HepG2 (cell line): ENCODE data around the gene IFIT5.

Source experiments
- CTCF ChIP-seq: sonication (generic); formaldehyde crosslinking; IDR thresholded peaks from 2 replicates; pipeline ENCODE4 v1.5.0; 2020; ENCODE audit warnings: mild to moderate bottlenecking, missing genetic modification reagents, moderate library complexity
- DNMT1 ChIP-seq: sonication (generic); formaldehyde crosslinking; IDR thresholded peaks from 2 replicates; pipeline ENCODE4 v1.5.1; 2020; ENCODE audit warnings: mild to moderate bottlenecking, missing genetic modification reagents
- EZH2 ChIP-seq: conservative IDR thresholded peaks from 2 replicates; pipeline ENCODE4 v1.6.1; 2012; ENCODE audit warnings: mild to moderate bottlenecking, low read depth, low read length, moderate library complexity
- POLR2A ChIP-seq, 2 experiments: IDR thresholded peaks; 2 replicates each; pipeline ENCODE4 v1.6.1; 2011; ENCODE audit warnings: low read depth in 2 of 2, low read length in 2 of 2, mild to moderate bottlenecking in 1 of 2, moderate library complexity in 1 of 2; ENCODE audit not compliant: insufficient read depth in 1 of 2
- RBFOX2 ChIP-seq: fragments of 200-400 bp; formaldehyde crosslinking; IDR thresholded peaks from 2 replicates; pipeline ENCODE4 v1.6.1; 2017; ENCODE audit warnings: low read depth, mild to moderate bottlenecking, low read length
- SMARCE1 ChIP-seq: fragments of 450-650 bp; IDR thresholded peaks from 2 replicates; pipeline ENCODE4 v1.6.1; 2017; ENCODE audit warnings: borderline replicate concordance
- TBX2 ChIP-seq: sonication (generic); formaldehyde crosslinking; IDR thresholded peaks from 2 replicates; pipeline ENCODE4 v1.5.0; 2020; ENCODE audit warnings: missing genetic modification reagents, mild to moderate bottlenecking, borderline replicate concordance
- ZNF124 ChIP-seq: sonication (generic); formaldehyde crosslinking; IDR thresholded peaks from 2 replicates; pipeline ENCODE4 v1.4.0; 2020; ENCODE audit warnings: missing genetic modification reagents
- ZNF232 ChIP-seq: sonication (generic); formaldehyde crosslinking; IDR thresholded peaks from 2 replicates; pipeline ENCODE4 v1.4.0; 2020; ENCODE audit warnings: missing genetic modification reagents, borderline replicate concordance
- ZNF747 ChIP-seq: sonication (generic); formaldehyde crosslinking; IDR thresholded peaks from 2 replicates; pipeline ENCODE4 v1.8.1; 2023; ENCODE audit warnings: missing genetic modification reagents, mild to moderate bottlenecking, borderline replicate concordance
- ZNF850 ChIP-seq: sonication (generic); formaldehyde crosslinking; conservative IDR thresholded peaks from 2 replicates; pipeline ENCODE4 v1.9.0; 2021; ENCODE audit warnings: mild to moderate bottlenecking, missing genetic modification reagents

- no peak for TF ChIP-seq ZNF850 (CRISPR knock-in tag)
- TF ChIP-seq EZH2, result no peak
- no peak for TF ChIP-seq POLR2A (IDR thresholded peaks at IDR 0.05; ENCODE audit: insufficient read depth in 1 of 2, low read depth in 2 of 2, low read length in 2 of 2)
- no peak for TF ChIP-seq TBX2 (CRISPR knock-in tag)
- no peak for TF ChIP-seq CTCF
- TF ChIP-seq SMARCE1, result no peak
- no peak for TF ChIP-seq DNMT1 (CRISPR knock-in tag)
- no peak for TF ChIP-seq ZNF747
- no peak for TF ChIP-seq ZNF232 (CRISPR knock-in tag)
- no peak for TF ChIP-seq ZNF124 (CRISPR knock-in tag)
- TF ChIP-seq RBFOX2, result no peak
Observed at GRCh38 chr10:89399956-89400355, 14.4 kb upstream of the IFIT5 start.
